Endothelial cell of umbilical vein (primary cell): ENCODE data around the gene LIPG. TPM values are rescaled to one million over a fixed set of nuclear protein-coding genes. Genes with fewer than 3 reads are reported as not detected.

ENCODE experiments used
- BruUV-seq: library from RNA; stranded (reverse); fragments of 400-500 nt; replicated peaks from 2 replicates; lab custom pipeline; 2021; lab: Mats Ljungman, UMichigan
- CTCF ChIA-PET: fragments of 300-600, 350-600 bp; sonication (Branson Sonifier 250); formaldehyde crosslinking; loops from one replicate; lab custom pipeline; 2021; ENCODE audit warnings: antibody characterized with exemption, inconsistent platforms; lab: Charles Lee
- POLR2A ChIA-PET: fragments of 300-600, 350-600 bp; sonication (Branson Sonifier 250); formaldehyde crosslinking; loops from one replicate; lab custom pipeline; 2021; ENCODE audit warnings: antibody characterized with exemption, inconsistent platforms; lab: Charles Lee
- DNase-seq: peaks from one replicate; pipeline ENCODE4 v3.0.0-alpha.2; 2011; ENCODE audit warnings: low read depth, low spot score
- FAIRE-seq: peaks from 2 replicates; lab custom pipeline; 2011; peaks lifted over from hg19 to GRCh38; lab: Jason Lieb, UNC
- H2AFZ ChIP-seq: 2 replicates; pipeline ENCODE4 v1.6.0; 2012; ENCODE audit warnings: low read depth, low read length, control low read depth, inconsistent platforms
- H3K27ac ChIP-seq: 2 replicates; pipeline ENCODE4 v1.5.1; 2011; ENCODE audit warnings: low read depth, mild to moderate bottlenecking, control low read depth, low read length, moderate library complexity; ENCODE audit not compliant: insufficient read depth
- H3K27me3 ChIP-seq, 2 experiments: 2 replicates each; pipeline versions ENCODE4 v1.6.0 to v1.6.1; 2011; ENCODE audit warnings: low read length in 2 of 2, mixed read lengths in 1 of 2; ENCODE audit not compliant: control insufficient read depth in 2 of 2, insufficient read depth in 2 of 2
- H3K36me3 ChIP-seq, 2 experiments: 2 replicates in 1 of 2; 3 replicates in 1 of 2; pipeline ENCODE4 v1.5.1; 2011; ENCODE audit warnings: low read length in 2 of 2, mild to moderate bottlenecking in 1 of 2, moderate library complexity in 1 of 2; ENCODE audit not compliant: control insufficient read depth in 2 of 2, insufficient read depth in 2 of 2; ENCODE audit errors: extremely low read depth in 1 of 2
- H3K4me1 ChIP-seq: 3 replicates; pipeline ENCODE4 v1.5.1; 2011; ENCODE audit warnings: mild to moderate bottlenecking, low read length; ENCODE audit not compliant: control insufficient read depth, insufficient read depth; ENCODE audit errors: extremely low read depth
- H3K4me2 ChIP-seq: 2 replicates; pipeline ENCODE4 v1.6.1; 2011; ENCODE audit warnings: low read length, control low read depth, mixed read lengths; ENCODE audit not compliant: insufficient read depth
- H3K4me3 ChIP-seq, 3 experiments: fragments of 200-600 bp in 1 of 3; sonication (generic), shearing (Covaris generic) in 1 of 3; replicated peaks in 1 of 3; 2 replicates each; pipeline ENCODE4 v1.5.1; 2011 to 2016; ENCODE audit warnings: control low read depth in 3 of 3, low read length in 3 of 3, mild to moderate bottlenecking in 2 of 3, inconsistent platforms in 1 of 3, low read depth in 1 of 3, moderate library complexity in 1 of 3; ENCODE audit not compliant: insufficient read depth in 1 of 3
- H3K79me2 ChIP-seq: 2 replicates; pipeline ENCODE4 v1.6.0; 2012; ENCODE audit warnings: low read length, inconsistent platforms; ENCODE audit not compliant: control insufficient read depth, insufficient read depth
- H3K9ac ChIP-seq: replicated peaks from 2 replicates; pipeline ENCODE3; 2011; ENCODE audit warnings: low read length, control low read depth; ENCODE audit not compliant: insufficient read depth; ENCODE audit errors: extremely low read depth
- H3K9me1 ChIP-seq: replicated peaks from 3 replicates; pipeline ENCODE4 v1.6.0; 2011; ENCODE audit warnings: mild to moderate bottlenecking, low read length; ENCODE audit not compliant: control insufficient read depth, insufficient read depth; ENCODE audit errors: extremely low read depth
- H3K9me3 ChIP-seq: replicated peaks from 2 replicates; pipeline ENCODE4 v1.5.1; 2012; ENCODE audit warnings: low read length, inconsistent platforms; ENCODE audit not compliant: control insufficient read depth, insufficient read depth
- H4K20me1 ChIP-seq: replicated peaks from 2 replicates; pipeline ENCODE3; 2011; ENCODE audit warnings: mild to moderate bottlenecking, low read length; ENCODE audit not compliant: control insufficient read depth, insufficient read depth; ENCODE audit errors: extremely low read depth
- EZH2 ChIP-seq: IDR thresholded peaks from 2 replicates; pipeline ENCODE4 v1.6.1; 2012; ENCODE audit warnings: borderline replicate concordance, low read depth, mild to moderate bottlenecking, moderate library complexity, low read length, inconsistent platforms; ENCODE audit not compliant: severe bottlenecking
- FOS ChIP-seq: IDR thresholded peaks from 2 replicates; pipeline ENCODE4 v1.6.1; 2011; ENCODE audit warnings: mild to moderate bottlenecking, low read length, moderate library complexity, borderline replicate concordance; ENCODE audit not compliant: insufficient read depth
- GATA2 ChIP-seq: IDR thresholded peaks from 2 replicates; pipeline ENCODE4 v1.7.0; 2011; ENCODE audit warnings: low read depth, mild to moderate bottlenecking, moderate library complexity, mixed read lengths, low read length; ENCODE audit not compliant: insufficient read length, insufficient read depth
- JUN ChIP-seq: IDR thresholded peaks from 2 replicates; pipeline ENCODE4 v1.6.1; 2011; ENCODE audit warnings: borderline replicate concordance, low read depth; ENCODE audit not compliant: insufficient read length, insufficient read depth
- MYC ChIP-seq: IDR thresholded peaks from one replicate; pipeline ENCODE4 v1.6.1; 2011; ENCODE audit warnings: mild to moderate bottlenecking, low read depth, low read length
- POLR2A ChIP-seq: IDR thresholded peaks from 2 replicates; pipeline ENCODE4 v1.6.1; 2012; ENCODE audit warnings: low read depth, mild to moderate bottlenecking, control low read depth, low read length
- POLR2AphosphoS5 ChIP-seq: IDR thresholded peaks from 2 replicates; pipeline ENCODE4 v1.6.1; 2012; ENCODE audit warnings: low read depth, mild to moderate bottlenecking, control low read depth, low read length, moderate library complexity; ENCODE audit not compliant: insufficient read depth
- dilution Hi-C: fragments of 300-500 bp; cut with MboI; formaldehyde crosslinking; loops from one replicate; pipeline ENCODE4 v1.15.0; 2019; ENCODE audit warnings: low sequenced_read_pairs; ENCODE audit not compliant: extremely low pct_ligation_motif_present
- intact Hi-C: fragments of 100-400 bp; cut with micrococcal nuclease; formaldehyde crosslinking; loops from one replicate; pipeline ENCODE4 v1.10.0; 2022
- polyA plus RNA-seq, 4 experiments: library from polyadenylated mRNA; depleted of rRNA in 3 of 4; stranded (reverse) in 3 of 4; unstranded in 1 of 4; fragments of >200 nt; gene quantifications; 2 replicates each; pipeline versions ENCODE4 v1.2.1 to v1.2.3, GENCODE V29; 2011 to 2012; ENCODE audit warnings: missing spikeins in 1 of 4
- total RNA-seq: library from RNA; stranded (reverse); gene quantifications from 2 replicates; pipeline ENCODE4 v1.2.3, GENCODE V29; 2021
- TF ChIP-seq, protein P1 (sequence below), 2 donors: IDR thresholded peaks; 1 replicate in 1 of 2; 2 replicates in 1 of 2; pipeline ENCODE4 v1.5.1; 2011; ENCODE audit warnings: low read length in 2 of 2, mild to moderate bottlenecking in 2 of 2, moderate library complexity in 2 of 2, control low read depth in 1 of 2, inconsistent platforms in 1 of 2, low read depth in 1 of 2; ENCODE audit not compliant: insufficient read depth in 1 of 2; ENCODE audit errors: extremely low read depth in 1 of 2
- TF ChIP-seq, protein P2 (sequence below): IDR thresholded peaks from 2 replicates; pipeline ENCODE4 v1.6.1; 2011; ENCODE audit not compliant: insufficient read depth, insufficient read length

The LIPG gene
- total and polyA plus RNA-seq, 2 donors (not counting 3 experiments of a cell fraction or from before 2014, with no cell fraction given) = 80.6 to 86.3 TPM

DNA sequence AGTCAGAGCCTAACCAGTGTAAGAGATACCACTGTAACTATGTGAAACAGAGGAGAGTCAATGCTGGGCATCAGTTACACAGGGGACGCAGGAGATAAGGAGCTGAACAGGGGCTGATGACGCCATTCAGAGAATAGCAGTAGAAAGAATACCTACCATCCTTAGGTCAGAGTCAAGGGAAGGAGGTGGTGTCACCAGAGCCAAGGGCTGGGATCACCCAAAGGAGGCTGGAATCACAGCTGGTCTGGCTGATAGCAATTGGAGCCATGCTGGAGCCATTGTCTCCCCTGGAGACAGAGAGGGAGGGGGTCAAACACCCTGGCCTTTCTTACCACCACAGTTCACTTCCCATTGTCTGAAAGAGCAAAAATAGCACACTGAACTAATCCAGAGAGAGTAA lies 37.5 kb upstream of the LIPG start:
- no peak overlapping the region for H3K4me3 ChIP-seq
- H3K27ac ChIP-seq = no peak overlapping the region
- peaks cover 0 to 3% of the 10 kb centered on the region in 2 experiments for H3K27me3 ChIP-seq
- CTCF ChIA-PET = interaction anchor here (0.6 to 5.1 kb wide), 6 partner anchors 9 to 335 kb away, joined by 3 to 28 read pairs (median 6); no protein-coding TSS in a partner anchor
- no peak overlapping the region for H3K9ac ChIP-seq
- POLR2A ChIA-PET = no interaction called here
- no peaks in the 10 kb centered on the region for H3K4me1 ChIP-seq
- no peaks in the 10 kb centered on the region for H3K9me1 ChIP-seq
- dilution Hi-C loops (loop anchor here (25.0 kb wide), 1 partner anchor 338 kb away; no protein-coding TSS in a partner anchor), intact Hi-C loops (no loop called here)
- peak; percentile 5 for DNase-seq
- no peaks in the 10 kb centered on the region for H3K36me3 ChIP-seq
- no peaks in the 10 kb centered on the region for H3K79me2 ChIP-seq
- no peaks in the 10 kb centered on the region for H3K9me3 ChIP-seq
- no TSS peak for BruUV-seq
- TF ChIP-seq GATA2 = no peak
- TF ChIP-seq POLR2A = no peak
- TF ChIP-seq POLR2AphosphoS5 = no peak
- no peak for TF ChIP-seq JUN
- TF ChIP-seq, protein P1, sequence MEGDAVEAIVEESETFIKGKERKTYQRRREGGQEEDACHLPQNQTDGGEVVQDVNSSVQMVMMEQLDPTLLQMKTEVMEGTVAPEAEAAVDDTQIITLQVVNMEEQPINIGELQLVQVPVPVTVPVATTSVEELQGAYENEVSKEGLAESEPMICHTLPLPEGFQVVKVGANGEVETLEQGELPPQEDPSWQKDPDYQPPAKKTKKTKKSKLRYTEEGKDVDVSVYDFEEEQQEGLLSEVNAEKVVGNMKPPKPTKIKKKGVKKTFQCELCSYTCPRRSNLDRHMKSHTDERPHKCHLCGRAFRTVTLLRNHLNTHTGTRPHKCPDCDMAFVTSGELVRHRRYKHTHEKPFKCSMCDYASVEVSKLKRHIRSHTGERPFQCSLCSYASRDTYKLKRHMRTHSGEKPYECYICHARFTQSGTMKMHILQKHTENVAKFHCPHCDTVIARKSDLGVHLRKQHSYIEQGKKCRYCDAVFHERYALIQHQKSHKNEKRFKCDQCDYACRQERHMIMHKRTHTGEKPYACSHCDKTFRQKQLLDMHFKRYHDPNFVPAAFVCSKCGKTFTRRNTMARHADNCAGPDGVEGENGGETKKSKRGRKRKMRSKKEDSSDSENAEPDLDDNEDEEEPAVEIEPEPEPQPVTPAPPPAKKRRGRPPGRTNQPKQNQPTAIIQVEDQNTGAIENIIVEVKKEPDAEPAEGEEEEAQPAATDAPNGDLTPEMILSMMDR (IDR thresholded peaks at IDR 0.05; ENCODE audit: extremely low read depth in 1 of 2, insufficient read depth in 1 of 2, low read depth in 1 of 2, low read length in 2 of 2) = no peak
- TF ChIP-seq EZH2 = no peak
- no peak for TF ChIP-seq MYC
- no peak for TF ChIP-seq FOS
- TF ChIP-seq, protein P2, sequence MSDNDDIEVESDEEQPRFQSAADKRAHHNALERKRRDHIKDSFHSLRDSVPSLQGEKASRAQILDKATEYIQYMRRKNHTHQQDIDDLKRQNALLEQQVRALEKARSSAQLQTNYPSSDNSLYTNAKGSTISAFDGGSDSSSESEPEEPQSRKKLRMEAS = no peak
- no peak overlapping the region for H3K4me2 ChIP-seq
- no peak overlapping the region for H2AFZ ChIP-seq
- H4K20me1 ChIP-seq = no peaks in the 10 kb centered on the region
- no peak for FAIRE-seq
